Measurements from ENCODE around the gene DHCR7. TPM values are rescaled to one million over a fixed set of nuclear protein-coding genes. Genes with fewer than 3 reads are reported as not detected.

DHCR7 gene
- total RNA-seq, 1 experiment from 2014 or later, result 371 TPM

DNA sequence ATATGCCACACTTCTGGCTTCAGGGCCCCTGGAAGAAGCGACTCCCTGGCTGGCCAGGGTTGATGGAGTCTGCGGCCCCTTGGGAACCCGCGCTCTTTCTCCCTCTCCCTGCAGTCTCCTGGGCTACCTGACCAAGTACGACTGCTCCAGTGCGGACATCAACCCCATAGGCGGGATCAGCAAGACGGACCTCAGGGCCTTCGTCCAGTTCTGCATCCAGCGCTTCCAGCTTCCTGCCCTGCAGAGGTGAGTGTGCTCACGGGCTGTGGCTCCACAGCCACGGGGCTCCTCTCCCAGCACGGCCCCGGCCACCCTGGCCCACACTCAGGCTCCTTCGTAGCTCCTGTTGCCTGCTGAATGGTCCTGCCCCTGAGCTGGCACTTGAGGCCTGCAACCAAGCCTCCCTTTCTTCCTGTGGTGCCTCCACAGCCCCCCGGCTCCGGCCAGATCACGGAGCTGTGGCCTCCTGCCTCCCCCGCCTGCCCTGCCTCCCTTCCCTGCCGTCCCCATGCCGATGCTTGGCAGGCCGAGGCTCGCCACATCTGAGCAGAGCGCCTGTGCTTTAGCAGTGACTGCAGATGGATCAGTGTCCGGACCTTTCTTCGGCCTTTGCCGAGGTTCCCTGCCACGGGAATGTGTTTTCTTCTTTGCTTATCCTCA lies 42.7 kb upstream of the DHCR7 start:
- TF ChIP-seq, protein P1, sequence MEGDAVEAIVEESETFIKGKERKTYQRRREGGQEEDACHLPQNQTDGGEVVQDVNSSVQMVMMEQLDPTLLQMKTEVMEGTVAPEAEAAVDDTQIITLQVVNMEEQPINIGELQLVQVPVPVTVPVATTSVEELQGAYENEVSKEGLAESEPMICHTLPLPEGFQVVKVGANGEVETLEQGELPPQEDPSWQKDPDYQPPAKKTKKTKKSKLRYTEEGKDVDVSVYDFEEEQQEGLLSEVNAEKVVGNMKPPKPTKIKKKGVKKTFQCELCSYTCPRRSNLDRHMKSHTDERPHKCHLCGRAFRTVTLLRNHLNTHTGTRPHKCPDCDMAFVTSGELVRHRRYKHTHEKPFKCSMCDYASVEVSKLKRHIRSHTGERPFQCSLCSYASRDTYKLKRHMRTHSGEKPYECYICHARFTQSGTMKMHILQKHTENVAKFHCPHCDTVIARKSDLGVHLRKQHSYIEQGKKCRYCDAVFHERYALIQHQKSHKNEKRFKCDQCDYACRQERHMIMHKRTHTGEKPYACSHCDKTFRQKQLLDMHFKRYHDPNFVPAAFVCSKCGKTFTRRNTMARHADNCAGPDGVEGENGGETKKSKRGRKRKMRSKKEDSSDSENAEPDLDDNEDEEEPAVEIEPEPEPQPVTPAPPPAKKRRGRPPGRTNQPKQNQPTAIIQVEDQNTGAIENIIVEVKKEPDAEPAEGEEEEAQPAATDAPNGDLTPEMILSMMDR (IDR thresholded peaks at IDR 0.05; ENCODE audit: insufficient read depth in 1 of 2, low read depth in 1 of 2, low read length in 1 of 2, severe bottlenecking in 1 of 2, unreplicated experiment in 1 of 2), result no peak
- no TSS peak for BruUV-seq (replicated peaks)
- Histone ChIP-seq H3K36me3 (ENCODE audit: control insufficient read depth, insufficient read depth, low read length) (peaks cover 12% of the 10 kb centered on the region; the same call in 1 of the 2 replicates), H3K27me3 (replicated peaks; ENCODE audit: control insufficient read depth, insufficient read depth, low read length) (no peaks in the 10 kb centered on the region), H3K4me1 (peaks cover 23% of the 10 kb centered on the region), H3K9me3 (no peaks in the 10 kb centered on the region), H3K4me3 (ENCODE audit: low read depth, low read length) (no peak overlapping the region)
- Mint-ChIP-seq H3K9me3 (ENCODE audit: unreplicated experiment) (no peaks in the 10 kb centered on the region), H3K27me3 (ENCODE audit: insufficient read depth, unreplicated experiment) (no peaks in the 10 kb centered on the region), H3K27ac (ENCODE audit: unreplicated experiment) (no peak overlapping the region), H3K4me3 (ENCODE audit: unreplicated experiment) (no peak overlapping the region), H3K4me1 (ENCODE audit: low read depth, unreplicated experiment) (peaks cover 21% of the 10 kb centered on the region), H3K36me3 (ENCODE audit: insufficient read depth, unreplicated experiment) (peaks cover 59% of the 10 kb centered on the region)
- DNase-seq, result peak in 1 of 2 experiments; percentile 29
- intact Hi-C loops (cut with micrococcal nuclease; ENCODE audit: unreplicated experiment), result no loop called here
- POLR2A ChIA-PET, result no interaction called here
- CTCF ChIA-PET, result no interaction called here

DNA sequence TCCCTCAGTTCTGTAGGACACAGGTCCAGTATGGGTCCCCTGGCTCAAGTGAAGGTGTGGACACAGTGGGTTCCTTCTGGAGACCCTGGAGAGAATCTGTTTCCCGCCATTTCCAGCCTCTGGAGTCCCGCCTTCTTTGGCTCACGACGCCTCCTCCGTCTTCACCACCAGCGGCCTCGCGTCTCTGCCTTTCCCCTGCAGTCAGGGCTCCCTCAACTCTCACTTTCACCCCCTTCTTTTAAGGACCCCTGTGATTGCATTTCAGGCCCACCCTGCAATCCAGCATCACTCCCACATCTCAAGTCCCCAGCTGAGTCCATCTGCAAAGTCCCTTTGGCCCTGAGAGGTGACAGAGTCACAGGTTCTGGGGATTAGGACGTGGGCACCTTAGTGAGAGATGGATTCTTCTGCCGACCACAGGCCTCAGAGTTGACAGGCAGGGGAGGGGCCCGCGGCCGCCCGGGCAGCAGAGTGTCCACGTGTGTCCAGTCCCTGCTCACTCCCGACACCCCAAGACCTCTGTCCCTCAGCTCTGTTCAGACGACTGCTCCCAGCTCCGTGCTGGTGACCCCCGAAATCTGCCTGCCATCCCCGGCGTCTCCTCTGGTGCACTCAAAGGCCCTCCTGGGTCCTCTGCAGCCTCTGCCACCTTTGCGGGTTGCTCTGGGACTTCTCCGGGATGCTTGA lies 42.0 kb upstream of the DHCR7 start:
- H3K4me1 Mint-ChIP-seq (ENCODE audit: low read depth, unreplicated experiment), result peaks cover 21% of the 10 kb centered on the region
- ChIA-PET POLR2A (no interaction called here), CTCF (no interaction called here)
- no peaks in the 10 kb centered on the region for H3K9me3 ChIP-seq
- H3K9me3 Mint-ChIP-seq (ENCODE audit: unreplicated experiment), result no peaks in the 10 kb centered on the region
- TF ChIP-seq, protein P1 (IDR thresholded peaks at IDR 0.05; ENCODE audit: insufficient read depth in 1 of 2, low read depth in 1 of 2, low read length in 1 of 2, severe bottlenecking in 1 of 2, unreplicated experiment in 1 of 2), result no peak
- no peaks in the 10 kb centered on the region for H3K27me3 ChIP-seq (replicated peaks; ENCODE audit: control insufficient read depth, insufficient read depth, low read length)
- no peaks in the 10 kb centered on the region for H3K27me3 Mint-ChIP-seq (ENCODE audit: insufficient read depth, unreplicated experiment)
- no TSS peak for BruUV-seq (replicated peaks)
- no peak overlapping the region for H3K4me3 Mint-ChIP-seq (ENCODE audit: unreplicated experiment)
- intact Hi-C loops (cut with micrococcal nuclease; ENCODE audit: unreplicated experiment), result no loop called here
- peaks cover 23% of the 10 kb centered on the region for H3K4me1 ChIP-seq
- H3K36me3 Mint-ChIP-seq (ENCODE audit: insufficient read depth, unreplicated experiment), result peaks cover 52% of the 10 kb centered on the region
- H3K27ac Mint-ChIP-seq (ENCODE audit: unreplicated experiment), result no peak overlapping the region
- peak in 1 of 2 experiments; percentile 32 for DNase-seq
- no peak overlapping the region for H3K4me3 ChIP-seq (ENCODE audit: low read depth, low read length)
- peaks cover 10% of the 10 kb centered on the region; the same call in 1 of the 2 replicates for H3K36me3 ChIP-seq (ENCODE audit: control insufficient read depth, insufficient read depth, low read length)

DNA sequence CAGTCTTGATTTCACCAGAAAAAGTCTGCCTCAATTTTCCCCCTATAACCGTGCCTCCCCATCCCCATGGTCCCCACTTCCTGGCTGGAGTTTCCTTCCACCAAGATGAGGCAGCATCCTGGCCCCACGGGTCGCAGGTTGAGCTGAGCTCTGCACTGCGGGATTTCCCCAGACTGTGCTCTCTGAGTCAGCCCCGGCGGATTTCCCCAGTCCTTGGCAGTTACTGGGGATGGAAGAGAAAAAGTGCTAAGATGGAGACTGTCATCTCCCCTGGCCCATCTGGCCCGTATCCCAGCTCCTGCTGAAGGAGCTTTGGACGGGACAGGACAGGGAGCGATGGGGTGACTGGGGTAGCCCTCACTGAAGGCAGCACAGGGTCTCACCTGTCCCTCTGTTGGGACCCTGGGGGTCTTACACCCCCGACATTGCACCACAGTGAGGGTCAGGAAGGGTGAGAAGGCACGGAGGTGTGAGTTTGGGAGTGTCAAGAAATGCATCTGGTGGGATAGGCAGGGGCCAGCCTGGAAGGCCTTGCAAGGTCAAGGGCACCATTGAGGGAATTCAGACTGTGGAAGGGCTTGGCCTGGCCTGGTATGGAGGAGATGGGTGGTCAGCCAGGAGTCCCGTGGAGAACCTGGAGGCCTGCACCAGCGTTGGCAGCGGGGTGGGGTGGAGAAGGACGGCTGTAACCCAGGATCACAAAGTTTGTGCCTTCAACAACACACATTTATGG lies 41.3 kb upstream of the DHCR7 start:
- POLR2A ChIA-PET, result interaction anchor here (0.7 kb wide), 1 partner anchor 37 kb away, joined by 4 read pairs; the partner anchor contains the start of gene NADSYN1
- no peaks in the 10 kb centered on the region for H3K9me3 ChIP-seq
- Mint-ChIP-seq H3K4me3 (ENCODE audit: unreplicated experiment) (no peak overlapping the region), H3K4me1 (ENCODE audit: low read depth, unreplicated experiment) (peaks cover 21% of the 10 kb centered on the region), H3K27me3 (ENCODE audit: insufficient read depth, unreplicated experiment) (no peaks in the 10 kb centered on the region), H3K27ac (ENCODE audit: unreplicated experiment) (peak overlapping the region; percentile 40), H3K9me3 (ENCODE audit: unreplicated experiment) (no peaks in the 10 kb centered on the region), H3K36me3 (ENCODE audit: insufficient read depth, unreplicated experiment) (peaks cover 49% of the 10 kb centered on the region)
- no peak overlapping the region for H3K4me3 ChIP-seq (ENCODE audit: low read depth, low read length)
- H3K4me1 ChIP-seq, result peaks cover 23% of the 10 kb centered on the region
- DNase-seq, result peak in 1 of 2 experiments; percentile 34
- intact Hi-C loops (cut with micrococcal nuclease; ENCODE audit: unreplicated experiment), result loop anchor here (2.0 kb wide), 4 partner anchors 19 to 91 kb away; partner anchors contain the start of gene DHCR7
- CTCF ChIA-PET, result interaction anchor here (1.6 kb wide), 1 partner anchor 37 kb away, joined by 6 read pairs; the partner anchor contains the start of gene NADSYN1
- no TSS peak for BruUV-seq (replicated peaks)
- TF ChIP-seq, protein P1 (IDR thresholded peaks at IDR 0.05; ENCODE audit: insufficient read depth in 1 of 2, low read depth in 1 of 2, low read length in 1 of 2, severe bottlenecking in 1 of 2, unreplicated experiment in 1 of 2), result no peak
- H3K36me3 ChIP-seq (ENCODE audit: control insufficient read depth, insufficient read depth, low read length), result peaks cover 12% of the 10 kb centered on the region; the same call in 1 of the 2 replicates
- H3K27me3 ChIP-seq (replicated peaks; ENCODE audit: control insufficient read depth, insufficient read depth, low read length), result no peaks in the 10 kb centered on the region
